Stimulated activated CD8-positive, alpha-beta memory T cell treated with anti-CD3 and anti-CD28 coated beads, Interleukin-12 subunit alpha, Interleukin-12 subunit beta, amount 100 ng/mL, for 4 hours (primary cell): ENCODE results near the gene SEPTIN10.

Source experiments
- DNase-seq: peaks from one replicate; pipeline ENCODE4 v3.0.0-alpha.2; 2020; ENCODE audit warnings: low read depth

Gene SEPTIN10

DNA sequence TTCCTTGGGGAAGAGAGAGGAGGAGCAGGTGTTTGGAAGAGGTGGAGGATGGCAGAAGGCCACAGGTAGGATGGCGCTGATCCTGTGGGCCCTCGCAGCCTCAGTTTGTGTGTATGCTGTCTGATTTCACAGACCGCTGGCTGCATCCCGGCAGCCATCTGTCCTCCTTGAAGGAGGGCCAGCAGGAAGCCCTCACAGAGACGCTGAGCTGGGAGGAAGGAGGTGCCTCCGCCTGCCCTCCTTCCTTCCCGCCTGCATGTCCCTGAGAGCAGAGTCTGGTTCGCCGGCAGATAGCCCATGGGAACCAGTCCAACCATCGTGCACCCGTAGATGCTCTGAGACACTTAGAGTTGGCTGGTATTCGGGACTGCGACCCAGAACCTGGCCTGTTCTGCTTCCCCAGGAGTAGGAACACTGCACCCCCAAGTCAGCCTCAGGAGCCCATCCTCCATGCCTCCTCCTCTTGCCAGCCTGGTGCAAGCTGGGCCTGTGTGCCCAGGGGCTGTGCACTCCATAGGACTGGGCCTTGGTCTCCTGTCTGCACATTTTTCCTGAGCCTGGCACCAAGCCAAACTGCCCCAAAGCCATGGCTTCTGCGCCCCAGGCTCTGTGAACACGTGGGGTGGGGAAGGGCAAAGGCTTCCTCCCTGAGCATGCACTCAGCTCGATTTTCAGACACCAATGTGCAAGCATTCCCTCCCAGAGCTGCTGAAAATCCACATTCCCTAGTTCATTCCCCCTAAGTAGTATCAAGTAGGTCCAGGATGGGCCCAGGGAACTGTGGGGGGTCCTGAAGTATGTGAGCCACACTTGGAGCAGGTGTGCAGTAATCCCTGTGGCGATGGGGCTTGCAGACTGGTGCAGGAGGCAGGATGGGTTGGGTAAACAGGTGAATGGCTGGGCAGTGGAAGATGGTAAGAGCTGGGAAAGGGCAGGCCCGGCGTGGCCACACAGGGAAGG, 115.6 kb downstream of the SEPTIN10 start:
- DNase-seq = no peak

DNA sequence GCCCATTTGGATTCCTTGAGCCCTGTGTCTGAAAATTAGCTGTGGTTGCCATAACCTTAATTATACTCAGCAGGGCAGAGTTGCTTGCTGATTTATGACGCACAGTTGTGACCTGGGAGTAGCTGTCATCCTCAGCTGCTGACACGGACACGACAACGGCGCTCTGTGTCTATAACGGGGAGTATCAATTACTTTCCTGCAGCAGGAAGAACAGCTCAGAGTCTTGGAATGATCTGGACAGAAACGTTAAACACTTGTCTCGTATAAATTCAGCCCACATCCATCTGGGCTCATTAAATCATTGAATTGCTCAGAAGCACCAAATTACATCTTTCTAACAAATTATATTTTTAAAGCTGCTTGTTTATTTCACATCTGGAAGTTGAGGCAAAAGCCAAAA, 116.3 kb downstream of the SEPTIN10 start:
- DNase-seq = no peak

DNA sequence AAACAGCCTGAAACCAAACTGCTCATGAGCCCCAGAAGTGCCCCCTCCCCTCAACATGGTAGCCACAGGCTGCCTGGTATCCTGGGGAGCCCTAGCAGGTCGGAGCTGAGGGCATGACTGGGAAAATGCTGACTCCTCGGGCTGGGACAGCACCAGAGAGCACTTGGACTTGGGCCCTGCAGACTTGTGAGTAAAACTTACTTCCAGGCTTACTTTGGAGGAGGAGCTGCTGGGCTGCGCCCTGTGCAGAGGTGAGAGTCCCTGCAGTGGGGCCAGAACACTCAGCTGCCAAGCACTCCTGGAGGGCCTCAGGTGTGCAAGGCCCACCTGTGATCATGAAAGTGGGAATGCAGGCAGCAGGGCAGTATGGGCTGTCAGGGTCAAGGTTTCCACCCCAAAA, 119.4 kb downstream of the SEPTIN10 start:
- DNase-seq = no peak

DNA sequence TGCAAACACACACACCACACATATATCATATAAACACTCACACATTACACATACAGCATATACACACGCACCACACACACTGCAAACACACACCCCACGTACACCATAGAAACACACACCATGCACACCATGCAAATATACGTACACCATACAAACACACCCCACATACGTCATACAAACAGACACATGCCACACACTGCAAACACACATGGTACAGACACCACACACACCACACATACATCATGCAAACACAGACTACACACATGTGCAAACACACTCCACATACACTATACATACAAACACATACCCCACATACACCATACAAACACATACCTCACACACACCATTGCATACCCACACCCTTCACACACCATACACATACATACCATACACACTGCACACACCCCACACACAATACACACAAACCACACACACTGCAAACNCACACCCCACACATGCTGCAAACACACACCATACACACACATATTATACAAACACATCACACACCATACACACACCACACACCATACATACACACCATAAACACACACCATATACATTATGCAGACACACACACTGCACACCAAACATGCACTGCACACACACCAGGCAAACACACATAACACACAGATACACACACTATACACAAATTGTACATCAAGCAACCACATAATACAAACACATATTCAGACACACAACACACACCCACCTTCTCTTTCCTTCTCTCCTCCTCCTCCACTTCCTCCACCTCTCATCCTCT, 120.4 kb downstream of the SEPTIN10 start:
- DNase-seq = no peak
